HEK293 (cell line): Measurements from ENCODE around the gene TACC2.

Source experiments
- CTCF ChIP-seq: fragments of 450-650 bp; formaldehyde crosslinking; IDR thresholded peaks from 2 replicates; pipeline ENCODE4 v1.5.1; 2016; ENCODE audit warnings: missing biosample characterization, missing genetic modification characterization
- KLF7 ChIP-seq: fragments of 450-650 bp; formaldehyde crosslinking; IDR thresholded peaks from 2 replicates; pipeline ENCODE4 v1.5.1; 2016; ENCODE audit warnings: missing biosample characterization, missing genetic modification characterization, borderline replicate concordance
- PATZ1 ChIP-seq: fragments of 450-650 bp; formaldehyde crosslinking; IDR thresholded peaks from 2 replicates; pipeline ENCODE4 v1.5.1; 2016; ENCODE audit warnings: missing biosample characterization, missing genetic modification characterization
- TRIM28 ChIP-seq: IDR thresholded peaks from 2 replicates; pipeline ENCODE4 v1.6.1; 2011; ENCODE audit warnings: low read length, control low read depth, borderline replicate concordance
- ZBTB48 ChIP-seq: fragments of 450-650 bp; formaldehyde crosslinking; IDR thresholded peaks from 2 replicates; pipeline ENCODE4 v1.5.1; 2016; ENCODE audit warnings: missing biosample characterization, missing genetic modification characterization
- ZNF121 ChIP-seq: fragments of 450-650 bp; formaldehyde crosslinking; IDR thresholded peaks from 2 replicates; pipeline ENCODE4 v1.5.1; 2016; ENCODE audit warnings: missing biosample characterization, missing genetic modification characterization
- ZNF777 ChIP-seq: fragments of 450-650 bp; formaldehyde crosslinking; IDR thresholded peaks from 2 replicates; pipeline ENCODE4 v1.5.1; 2017; ENCODE audit warnings: missing biosample characterization, missing genetic modification characterization, borderline replicate concordance
- ZNF792 ChIP-seq: fragments of 450-650 bp; formaldehyde crosslinking; IDR thresholded peaks from 2 replicates; pipeline ENCODE4 v1.5.1; 2016; ENCODE audit warnings: missing biosample characterization, missing genetic modification characterization
- ZNF837 ChIP-seq: fragments of 450-650 bp; formaldehyde crosslinking; IDR thresholded peaks from 2 replicates; pipeline ENCODE4 v1.5.1; 2016; ENCODE audit warnings: missing biosample characterization, missing genetic modification characterization
- TF ChIP-seq, protein P1 (sequence below): fragments of 450-650 bp; formaldehyde crosslinking; IDR thresholded peaks from 2 replicates; pipeline ENCODE4 v1.5.1; 2016; ENCODE audit warnings: missing biosample characterization, missing genetic modification characterization

DNA sequence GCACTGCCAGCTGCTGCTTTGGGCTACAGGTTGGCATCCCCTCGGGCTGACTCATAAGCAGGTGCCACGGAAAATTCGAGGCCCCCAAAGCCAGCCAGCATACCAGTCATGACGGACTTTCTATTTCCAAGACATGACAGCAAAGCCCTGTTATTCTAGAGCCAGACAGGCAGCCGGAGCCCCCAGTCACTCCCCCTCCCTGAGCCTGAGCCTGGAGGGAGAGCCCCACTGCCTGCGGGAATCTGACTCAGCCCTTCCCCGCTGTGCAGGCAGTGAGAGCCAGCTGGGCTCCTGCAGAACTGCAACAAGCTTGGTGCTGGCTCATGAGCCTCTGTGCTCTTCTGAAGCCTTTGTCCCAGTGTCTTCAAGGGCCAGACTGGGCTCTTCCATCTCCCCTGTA lies 297.9 kb downstream of the TACC2 start:
- no peak for TF ChIP-seq TRIM28
- no peak for TF ChIP-seq ZNF792 (tag by site-specific recombination)
- no peak for TF ChIP-seq ZNF121
- peak; percentile 68 for TF ChIP-seq PATZ1 (tag by site-specific recombination)
- TF ChIP-seq KLF7 (tag by site-specific recombination): no peak
- TF ChIP-seq ZNF837 (tag by site-specific recombination): no peak
- TF ChIP-seq ZNF777 (tag by site-specific recombination): no peak
- TF ChIP-seq CTCF (tag by site-specific recombination): no peak
- TF ChIP-seq, protein P1, sequence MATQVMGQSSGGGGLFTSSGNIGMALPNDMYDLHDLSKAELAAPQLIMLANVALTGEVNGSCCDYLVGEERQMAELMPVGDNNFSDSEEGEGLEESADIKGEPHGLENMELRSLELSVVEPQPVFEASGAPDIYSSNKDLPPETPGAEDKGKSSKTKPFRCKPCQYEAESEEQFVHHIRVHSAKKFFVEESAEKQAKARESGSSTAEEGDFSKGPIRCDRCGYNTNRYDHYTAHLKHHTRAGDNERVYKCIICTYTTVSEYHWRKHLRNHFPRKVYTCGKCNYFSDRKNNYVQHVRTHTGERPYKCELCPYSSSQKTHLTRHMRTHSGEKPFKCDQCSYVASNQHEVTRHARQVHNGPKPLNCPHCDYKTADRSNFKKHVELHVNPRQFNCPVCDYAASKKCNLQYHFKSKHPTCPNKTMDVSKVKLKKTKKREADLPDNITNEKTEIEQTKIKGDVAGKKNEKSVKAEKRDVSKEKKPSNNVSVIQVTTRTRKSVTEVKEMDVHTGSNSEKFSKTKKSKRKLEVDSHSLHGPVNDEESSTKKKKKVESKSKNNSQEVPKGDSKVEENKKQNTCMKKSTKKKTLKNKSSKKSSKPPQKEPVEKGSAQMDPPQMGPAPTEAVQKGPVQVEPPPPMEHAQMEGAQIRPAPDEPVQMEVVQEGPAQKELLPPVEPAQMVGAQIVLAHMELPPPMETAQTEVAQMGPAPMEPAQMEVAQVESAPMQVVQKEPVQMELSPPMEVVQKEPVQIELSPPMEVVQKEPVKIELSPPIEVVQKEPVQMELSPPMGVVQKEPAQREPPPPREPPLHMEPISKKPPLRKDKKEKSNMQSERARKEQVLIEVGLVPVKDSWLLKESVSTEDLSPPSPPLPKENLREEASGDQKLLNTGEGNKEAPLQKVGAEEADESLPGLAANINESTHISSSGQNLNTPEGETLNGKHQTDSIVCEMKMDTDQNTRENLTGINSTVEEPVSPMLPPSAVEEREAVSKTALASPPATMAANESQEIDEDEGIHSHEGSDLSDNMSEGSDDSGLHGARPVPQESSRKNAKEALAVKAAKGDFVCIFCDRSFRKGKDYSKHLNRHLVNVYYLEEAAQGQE (tag by site-specific recombination): no peak
- TF ChIP-seq ZBTB48 (tag by site-specific recombination): no peak
